Measurements from ENCODE around the gene ISM1.

The ISM1 gene

GRCh38 chr20:13238001-13238653 lies 17.1 kb downstream of the ISM1 start:
- H3K27ac ChIP-seq (ENCODE audit: low read depth, low read length, poor library complexity, severe bottlenecking) = no peak overlapping the region
- H3K9ac ChIP-seq (ENCODE audit: low read length) = no peak overlapping the region
- no peaks in the 10 kb centered on the region for H3F3A ChIP-seq (ENCODE audit: insufficient read depth, low read length)
- no peak overlapping the region for H3K4me2 ChIP-seq (ENCODE audit: low read length)
- H3K4me1 ChIP-seq (ENCODE audit: insufficient read depth, low read length, severe bottlenecking) = no peaks in the 10 kb centered on the region
- no peaks in the 10 kb centered on the region for H4K20me1 ChIP-seq (ENCODE audit: insufficient read depth, low read length)
- no peaks in the 10 kb centered on the region for H3K79me2 ChIP-seq (ENCODE audit: insufficient read depth, low read length)
- H3K9me2 ChIP-seq (ENCODE audit: low read depth, low read length) = no peaks in the 10 kb centered on the region
- no peaks in the 10 kb centered on the region for H3K36me3 ChIP-seq (ENCODE audit: insufficient read depth, low read length)
- H3K9me3 ChIP-seq (ENCODE audit: low read length) = no peaks in the 10 kb centered on the region
- no peaks in the 10 kb centered on the region for H3K27me3 ChIP-seq (ENCODE audit: insufficient read depth, low read length)
- TF ChIP-seq, protein P1, sequence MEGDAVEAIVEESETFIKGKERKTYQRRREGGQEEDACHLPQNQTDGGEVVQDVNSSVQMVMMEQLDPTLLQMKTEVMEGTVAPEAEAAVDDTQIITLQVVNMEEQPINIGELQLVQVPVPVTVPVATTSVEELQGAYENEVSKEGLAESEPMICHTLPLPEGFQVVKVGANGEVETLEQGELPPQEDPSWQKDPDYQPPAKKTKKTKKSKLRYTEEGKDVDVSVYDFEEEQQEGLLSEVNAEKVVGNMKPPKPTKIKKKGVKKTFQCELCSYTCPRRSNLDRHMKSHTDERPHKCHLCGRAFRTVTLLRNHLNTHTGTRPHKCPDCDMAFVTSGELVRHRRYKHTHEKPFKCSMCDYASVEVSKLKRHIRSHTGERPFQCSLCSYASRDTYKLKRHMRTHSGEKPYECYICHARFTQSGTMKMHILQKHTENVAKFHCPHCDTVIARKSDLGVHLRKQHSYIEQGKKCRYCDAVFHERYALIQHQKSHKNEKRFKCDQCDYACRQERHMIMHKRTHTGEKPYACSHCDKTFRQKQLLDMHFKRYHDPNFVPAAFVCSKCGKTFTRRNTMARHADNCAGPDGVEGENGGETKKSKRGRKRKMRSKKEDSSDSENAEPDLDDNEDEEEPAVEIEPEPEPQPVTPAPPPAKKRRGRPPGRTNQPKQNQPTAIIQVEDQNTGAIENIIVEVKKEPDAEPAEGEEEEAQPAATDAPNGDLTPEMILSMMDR (IDR thresholded peaks at IDR 0.05; ENCODE audit: low read length) = no peak
- no peak for TF ChIP-seq EZH2 (IDR thresholded peaks at IDR 0.05; ENCODE audit: borderline replicate concordance, low read length)
- H2AFZ ChIP-seq (ENCODE audit: low read length) = no peak overlapping the region
- no peak overlapping the region for H3K4me3 ChIP-seq (ENCODE audit: low read depth, low read length, poor library complexity, severe bottlenecking)

DNA sequence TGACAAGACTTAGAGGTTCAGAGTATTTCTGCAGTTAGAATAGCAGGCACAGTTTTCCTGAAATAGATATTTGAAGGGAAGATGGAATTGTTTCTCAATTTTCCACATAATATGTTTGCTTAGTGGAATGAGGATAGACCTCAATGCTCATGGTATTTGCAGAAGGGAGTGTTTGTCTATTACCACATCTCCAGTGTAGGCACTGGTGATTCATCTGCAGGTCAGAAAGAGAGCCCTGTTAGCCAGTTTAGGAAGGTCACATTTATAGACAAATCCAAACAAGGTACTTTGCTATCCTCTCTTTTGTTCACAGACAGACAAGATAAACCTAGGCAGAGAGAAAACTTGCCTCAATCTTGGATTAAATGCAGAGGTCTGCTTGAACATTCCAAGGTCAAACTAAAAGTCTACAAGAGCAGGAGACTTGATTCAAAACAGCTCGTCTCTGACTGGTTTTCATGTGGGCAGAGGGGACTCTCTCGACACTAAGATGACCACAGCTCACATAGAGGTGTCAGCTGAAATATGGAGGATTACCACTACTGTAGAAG lies 22.8 kb downstream of the ISM1 start:
- TF ChIP-seq, protein P1 (IDR thresholded peaks at IDR 0.05; ENCODE audit: low read length) = no peak
- TF ChIP-seq EZH2 (IDR thresholded peaks at IDR 0.05; ENCODE audit: borderline replicate concordance, low read length) = no peak
- no peaks in the 10 kb centered on the region for H3K9me3 ChIP-seq (ENCODE audit: low read length)
- H3F3A ChIP-seq (ENCODE audit: insufficient read depth, low read length) = no peaks in the 10 kb centered on the region
- no peak overlapping the region for H3K4me2 ChIP-seq (ENCODE audit: low read length)
- no peak overlapping the region for H3K27ac ChIP-seq (ENCODE audit: low read depth, low read length, poor library complexity, severe bottlenecking)
- H2AFZ ChIP-seq (ENCODE audit: low read length) = no peak overlapping the region
- no peak overlapping the region for H3K9ac ChIP-seq (ENCODE audit: low read length)
- no peaks in the 10 kb centered on the region for H4K20me1 ChIP-seq (ENCODE audit: insufficient read depth, low read length)
- H3K27me3 ChIP-seq (ENCODE audit: insufficient read depth, low read length) = no peaks in the 10 kb centered on the region
- no peaks in the 10 kb centered on the region for H3K4me1 ChIP-seq (ENCODE audit: insufficient read depth, low read length, severe bottlenecking)
- H3K9me2 ChIP-seq (ENCODE audit: low read depth, low read length) = no peaks in the 10 kb centered on the region
- no peak overlapping the region for H3K4me3 ChIP-seq (ENCODE audit: low read depth, low read length, poor library complexity, severe bottlenecking)
- H3K36me3 ChIP-seq (ENCODE audit: insufficient read depth, low read length) = no peaks in the 10 kb centered on the region
- no peaks in the 10 kb centered on the region for H3K79me2 ChIP-seq (ENCODE audit: insufficient read depth, low read length)

GRCh38 chr20:13245250-13245723 lies 24.2 kb downstream of the ISM1 start:
- Histone ChIP-seq H3K4me1 (ENCODE audit: insufficient read depth, low read length, severe bottlenecking) (no peaks in the 10 kb centered on the region), H4K20me1 (ENCODE audit: insufficient read depth, low read length) (no peaks in the 10 kb centered on the region), H3K9ac (ENCODE audit: low read length) (no peak overlapping the region), H3K4me2 (ENCODE audit: low read length) (no peak overlapping the region), H3K4me3 (ENCODE audit: low read depth, low read length, poor library complexity, severe bottlenecking) (no peak overlapping the region), H2AFZ (ENCODE audit: low read length) (no peak overlapping the region), H3K27me3 (ENCODE audit: insufficient read depth, low read length) (no peaks in the 10 kb centered on the region), H3K9me3 (ENCODE audit: low read length) (no peaks in the 10 kb centered on the region), H3K9me2 (ENCODE audit: low read depth, low read length) (no peaks in the 10 kb centered on the region), H3K79me2 (ENCODE audit: insufficient read depth, low read length) (no peaks in the 10 kb centered on the region), H3K36me3 (ENCODE audit: insufficient read depth, low read length) (no peaks in the 10 kb centered on the region), H3F3A (ENCODE audit: insufficient read depth, low read length) (no peaks in the 10 kb centered on the region), H3K27ac (ENCODE audit: low read depth, low read length, poor library complexity, severe bottlenecking) (no peak overlapping the region)
- no peak for TF ChIP-seq EZH2 (IDR thresholded peaks at IDR 0.05; ENCODE audit: borderline replicate concordance, low read length)
- TF ChIP-seq, protein P1 (IDR thresholded peaks at IDR 0.05; ENCODE audit: low read length) = no peak
